HCT116 (cell line): Measurements from ENCODE around the gene CNPY2. TPM values are rescaled to one million over a fixed set of nuclear protein-coding genes. Genes with fewer than 3 reads are reported as not detected.
A peak's percentile ranks its signal among the peaks of the same experiment; 100 is the strongest.
"Not testable (repeated sequence)": the region's sequence is repeated elsewhere in the genome, so short reads cannot be mapped to it uniquely, and the experiment has no call there.

Experiments used
- ATAC-seq: fragments of 200-7000 bp; cut with Tn5 transposase; 2 replicates; pipeline ENCODE4 v1.9.1; 2020; ENCODE audit warnings: mild to moderate bottlenecking, moderate library complexity
- BruUV-seq: library from RNA; stranded (reverse); fragments of 400-500 nt; replicated peaks from 2 replicates; lab custom pipeline; 2021; lab: Mats Ljungman, UMichigan
- CTCF ChIA-PET: fragments of 300-600 bp; sonication (Branson Sonifier 250); formaldehyde crosslinking; loops from one replicate; lab custom pipeline; 2021; ENCODE audit warnings: antibody characterized with exemption; lab: Charles Lee
- POLR2A ChIA-PET: fragments of 300-600, 350-600 bp; sonication (Branson Sonifier 250); formaldehyde crosslinking; loops from one replicate; lab custom pipeline; 2021; ENCODE audit warnings: antibody characterized with exemption; lab: Charles Lee
- RAD21 ChIA-PET, 2 experiments: fragments of 300-600 bp; sonication (Branson Sonifier 250); formaldehyde crosslinking; loops; one replicate each; lab custom pipeline; 2023; ENCODE audit warnings: low total read pairs in 2 of 2; ENCODE audit not compliant: uncharacterized antibody in 2 of 2, unreplicated experiment in 2 of 2, low non-redundant PET in 1 of 2; lab: Charles Lee
- DNase-seq: peaks from one replicate; pipeline ENCODE4 v3.0.0-alpha.2; 2010; ENCODE audit warnings: low read depth, low spot score
- H2AFZ ChIP-seq: fragments of 200-600 bp; shearing (Covaris generic), sonication (generic); 2 replicates; pipeline ENCODE4 v1.6.1; 2017; ENCODE audit warnings: low read depth, mixed run types, mixed read lengths, antibody characterized with exemption, low read length; ENCODE audit not compliant: poor library complexity, severe bottlenecking
- H3K27ac ChIP-seq: 2 replicates; pipeline ENCODE4 v1.5.1; 2012; ENCODE audit warnings: low read depth, low read length
- H3K27me3 ChIP-seq: fragments of 200-600 bp; sonication (generic); 2 replicates; pipeline ENCODE4 v1.6.1; 2016; ENCODE audit warnings: mixed run types, low read length, mixed read lengths; ENCODE audit not compliant: insufficient read depth
- H3K36me3 ChIP-seq, 2 experiments: fragments of 200-500 bp in 1 of 2; fragments of 200-600 bp in 1 of 2; sonication (Bioruptor generic) in 1 of 2; sonication (generic) in 1 of 2; 2 replicates each; pipeline versions ENCODE4 v1.5.1 to v1.6.1; 2014 to 2016; ENCODE audit warnings: low read length in 2 of 2, inconsistent platforms in 1 of 2, mixed read lengths in 1 of 2, mixed run types in 1 of 2; ENCODE audit not compliant: insufficient read depth in 2 of 2, control insufficient read depth in 1 of 2
- H3K4me1 ChIP-seq, 2 experiments: fragments of 200-600 bp in 1 of 2; sonication (generic) in 1 of 2; 2 replicates each; pipeline versions ENCODE4 v1.5.1 to v1.6.1; 2012 to 2017; ENCODE audit warnings: low read length in 2 of 2, inconsistent platforms in 1 of 2, mild to moderate bottlenecking in 1 of 2, mixed read lengths in 1 of 2, mixed run types in 1 of 2, moderate library complexity in 1 of 2; ENCODE audit not compliant: insufficient read depth in 2 of 2, control insufficient read depth in 1 of 2
- H3K4me2 ChIP-seq: fragments of 200-600 bp; sonication (generic); 2 replicates; pipeline ENCODE4 v1.6.1; 2017; ENCODE audit warnings: mixed run types, low read length, mixed read lengths
- H3K4me3 ChIP-seq, 2 experiments: fragments of 200-600 bp in 1 of 2; sonication (generic) in 1 of 2; replicated peaks in 1 of 2; 2 replicates each; pipeline ENCODE4 v1.5.1; 2011 to 2016; ENCODE audit warnings: low read length in 2 of 2, control low read depth in 1 of 2, low read depth in 1 of 2, mild to moderate bottlenecking in 1 of 2, mixed read lengths in 1 of 2, mixed run types in 1 of 2
- H3K79me2 ChIP-seq: fragments of 200-600 bp; sonication (generic); 2 replicates; pipeline ENCODE4 v1.6.1; 2017; ENCODE audit warnings: mild to moderate bottlenecking, mixed run types, low read length, moderate library complexity, mixed read lengths; ENCODE audit not compliant: insufficient read depth
- H3K9ac ChIP-seq: fragments of 200-600 bp; sonication (generic); 2 replicates; pipeline ENCODE4 v1.6.1; 2016; ENCODE audit warnings: low read length, mixed read lengths
- H3K9me2 ChIP-seq: fragments of 200-600 bp; sonication (generic), shearing (Covaris generic); 2 replicates; pipeline ENCODE4 v1.6.1; 2017; ENCODE audit warnings: mixed run types, mild to moderate bottlenecking, moderate library complexity; ENCODE audit not compliant: insufficient read depth
- H3K9me3 ChIP-seq, 2 experiments: fragments of 200-500 bp in 1 of 2; fragments of 200-600 bp in 1 of 2; sonication (Bioruptor generic) in 1 of 2; sonication (generic) in 1 of 2; 2 replicates each; pipeline ENCODE4 v1.6.1; 2014 to 2017; ENCODE audit warnings: low read length in 2 of 2, mixed read lengths in 2 of 2, inconsistent platforms in 1 of 2, low read depth in 1 of 2, mild to moderate bottlenecking in 1 of 2, mixed run types in 1 of 2, moderate library complexity in 1 of 2; ENCODE audit not compliant: control insufficient read depth in 1 of 2, insufficient read depth in 1 of 2
- H4K20me1 ChIP-seq: fragments of 200-600 bp; sonication (generic), shearing (Covaris generic); 2 replicates; pipeline ENCODE4 v1.6.1; 2017; ENCODE audit warnings: mixed run types, mild to moderate bottlenecking, moderate library complexity; ENCODE audit not compliant: insufficient read depth
- ATF3 ChIP-seq: IDR thresholded peaks from 2 replicates; pipeline ENCODE4 v1.6.1; 2012
- CBX3 ChIP-seq: IDR thresholded peaks from 2 replicates; pipeline ENCODE4 v1.6.1; 2012; ENCODE audit warnings: low read depth
- CTCF ChIP-seq, 3 experiments: fragments of 200-600 bp in 1 of 3; sonication (generic) in 1 of 3; IDR thresholded peaks in 2 of 3; conservative IDR thresholded peaks in 1 of 3; 2 replicates each; pipeline ENCODE4 v1.5.1; 2012 to 2017; ENCODE audit warnings: low read depth in 2 of 3, low read length in 2 of 3, antibody characterized with exemption in 1 of 3, borderline replicate concordance in 1 of 3, control low read depth in 1 of 3, mild to moderate bottlenecking in 1 of 3, mixed read lengths in 1 of 3, mixed run types in 1 of 3, moderate library complexity in 1 of 3; ENCODE audit not compliant: insufficient read depth in 1 of 3
- POLR2A ChIP-seq: IDR thresholded peaks from 2 replicates; pipeline ENCODE4 v1.7.0; 2011; ENCODE audit warnings: borderline replicate concordance; ENCODE audit not compliant: insufficient read depth, insufficient read length; ENCODE audit errors: extremely low read depth
- RAD21 ChIP-seq: IDR thresholded peaks from 2 replicates; pipeline ENCODE4 v1.6.1; 2012; ENCODE audit warnings: low read depth, mild to moderate bottlenecking
- SP1 ChIP-seq: IDR thresholded peaks from 2 replicates; pipeline ENCODE4 v1.6.1; 2012; ENCODE audit warnings: low read depth
- SRF ChIP-seq: IDR thresholded peaks from 2 replicates; pipeline ENCODE4 v1.6.1; 2012; ENCODE audit warnings: low read depth
- TCF7L2 ChIP-seq: IDR thresholded peaks from 2 replicates; pipeline ENCODE4 v1.7.0; 2011; ENCODE audit warnings: borderline replicate concordance, inconsistent platforms; ENCODE audit not compliant: insufficient read depth, insufficient read length; ENCODE audit errors: extremely low read depth
- intact Hi-C: fragments of 100-400 bp; cut with micrococcal nuclease; formaldehyde crosslinking; loops from 2 replicates; pipeline ENCODE4 v1.10.0; 2022
- total RNA-seq: library from RNA; stranded (reverse); gene quantifications from one replicate; pipeline ENCODE4 v1.2.1, GENCODE V29; 2021; ENCODE audit not compliant: unreplicated experiment

The CNPY2 gene
- total RNA-seq, 1 experiment from 2014 or later = 109 TPM

GRCh38 chr12:56288705-56289387, 26.9 kb downstream of the CNPY2 start:
- ChIA-PET CTCF (interaction anchor here (0.7 kb wide), 1 partner anchor 177 kb away, joined by 3 read pairs; no protein-coding TSS in a partner anchor), POLR2A (no interaction called here), RAD21 (no interaction called here)
- Histone ChIP-seq H3K9ac (no peak overlapping the region), H3K4me3 (no peak overlapping the region), H3K4me2 (no peak overlapping the region), H3K36me3 (peaks cover 9 to 23% of the 10 kb centered on the region in 2 experiments; a peak in 3 of 4 replicates), H3K27me3 (no peaks in the 10 kb centered on the region), H3K9me3 (no peaks in the 10 kb centered on the region), H3K9me2 (no peaks in the 10 kb centered on the region), H3K4me1 (peaks cover 23 to 33% of the 10 kb centered on the region in 2 experiments), H4K20me1 (0 out of 2 replicates have a peak, but pooled peaks cover 4% of the 10 kb centered on the region), H3K79me2 (peaks cover 72% of the 10 kb centered on the region), H2AFZ (no peak overlapping the region), H3K27ac (no peak overlapping the region)
- TF ChIP-seq TCF7L2 (no peak), RAD21 (no peak), SRF (no peak), POLR2A (no peak), ATF3 (no peak)
- intact Hi-C loops = no loop called here
- no TSS peak for BruUV-seq
- DNase-seq (no peak), ATAC-seq (no peak)

- Histone ChIP-seq H3K9ac (no peak overlapping the region), H3K4me3 (no peak overlapping the region), H4K20me1 (0 out of 2 replicates have a peak, but pooled peaks cover 4% of the 10 kb centered on the region), H3K36me3 (peaks cover 29 to 37% of the 10 kb centered on the region in 2 experiments; a peak in 3 of 4 replicates), H3K4me1 (peaks cover 5 to 9% of the 10 kb centered on the region in 2 experiments), H3K9me3 (no peaks in the 10 kb centered on the region), H3K79me2 (peaks cover 55% of the 10 kb centered on the region), H3K9me2 (no peaks in the 10 kb centered on the region), H3K27ac (no peak overlapping the region), H2AFZ (no peak overlapping the region), H3K27me3 (no peaks in the 10 kb centered on the region), H3K4me2 (no peak overlapping the region)
- intact Hi-C loops = no loop called here
- TF ChIP-seq SP1 = no peak
- no peak for TF ChIP-seq CTCF (IDR thresholded peaks at IDR 0.05 in 2 of 3, conservative IDR thresholded peaks at IDR 0.05 in 1 of 3; ENCODE audit: borderline replicate concordance in 1 of 3, insufficient read depth in 1 of 3, low read depth in 2 of 3, low read length in 2 of 3)
- TF ChIP-seq CBX3 = no peak
- TF ChIP-seq POLR2A = no peak
- no peak for TF ChIP-seq ATF3
- ChIA-PET CTCF (no interaction called here), POLR2A (no interaction called here), RAD21 (no interaction called here)
- ATAC-seq = no peak
- TSS peak; percentile 23 for BruUV-seq
- no peak for DNase-seq
Measured at GRCh38 chr12:56286044-56286830, 29.6 kb downstream of the CNPY2 start.

DNA sequence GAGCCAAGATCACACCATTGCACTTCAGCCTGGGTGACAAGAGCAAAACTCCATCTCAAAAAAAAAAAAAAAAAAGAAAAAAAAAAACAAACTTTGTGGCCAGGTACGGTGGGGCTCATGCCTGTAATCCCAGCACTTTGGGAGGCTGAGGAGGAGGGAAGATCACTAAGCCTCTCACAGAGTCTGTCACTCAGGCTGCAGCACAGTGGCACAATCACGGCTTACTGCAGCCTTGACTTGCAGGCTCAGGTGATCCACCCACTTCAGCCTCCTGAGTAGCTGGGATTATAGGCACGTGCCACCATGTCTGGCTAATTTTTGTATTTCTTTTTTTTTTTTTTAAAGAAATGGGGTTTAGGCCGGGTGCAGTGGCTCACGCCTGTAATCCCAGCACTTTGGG, 31.5 kb downstream of the CNPY2 start:
- CTCF ChIA-PET, POLR2A ChIA-PET: not testable (repeated sequence)
- RAD21 ChIA-PET = interaction anchor here in 1 of 2 experiments (0.7 kb wide), 1 partner anchor 91 kb away, joined by 3 read pairs; no protein-coding TSS in a partner anchor

More for the DNA sequence above, 31.5 kb downstream of the CNPY2 start:
- H3K9me2 ChIP-seq, H3K27ac ChIP-seq, H3K9me3 ChIP-seq, intact Hi-C loops, H3K4me1 ChIP-seq, H3K9ac ChIP-seq, H2AFZ ChIP-seq, H3K4me3 ChIP-seq, H4K20me1 ChIP-seq, H3K4me2 ChIP-seq, BruUV-seq, ATAC-seq, DNase-seq, H3K27me3 ChIP-seq: not testable (repeated sequence)
- Histone ChIP-seq H3K36me3 (peaks cover 34 to 38% of the 10 kb centered on the region in 2 experiments), H3K79me2 (peaks cover 36% of the 10 kb centered on the region)
